ENCODE results near the gene PPP3R1.

The PPP3R1 gene

GRCh38 chr2:68252400-68253218 is at the start of gene PPP3R1:
Gene PPP3R1, minus strand, starts transcription at chr2:68252532. Its CDS starts 405 bp downstream, at chr2:68252127.
- peak; percentile 90 for DNase-seq

GRCh38 chr2:68295516-68295915 is 43.2 kb upstream of the PPP3R1 start:
- no peak for DNase-seq

- DNase-seq: no peak
These were observed 42.6 kb upstream of the PPP3R1 start for GRCh38 chr2:68294913-68295312.

- DNase-seq: no peak
These were observed 41.9 kb upstream of the PPP3R1 start for GRCh38 chr2:68294187-68294586.

- no peak for DNase-seq
These were observed 41.4 kb upstream of the PPP3R1 start for GRCh38 chr2:68293755-68294154.

GRCh38 chr2:68293024-68293423 is 40.7 kb upstream of the PPP3R1 start:
- no peak for DNase-seq

GRCh38 chr2:68292108-68292710 is 39.9 kb upstream of the PPP3R1 start:
- no peak for DNase-seq

- no peak for DNase-seq
These were observed 39.0 kb upstream of the PPP3R1 start for GRCh38 chr2:68291314-68291713.

- no peak for DNase-seq
These were observed 38.6 kb upstream of the PPP3R1 start for GRCh38 chr2:68290901-68291300.

GRCh38 chr2:68287580-68288441 is 35.5 kb upstream of the PPP3R1 start:
- no peak for DNase-seq

- no peak for DNase-seq
These were observed 32.6 kb upstream of the PPP3R1 start for GRCh38 chr2:68284896-68285295.

- DNase-seq: no peak
These were observed 31.1 kb upstream of the PPP3R1 start for GRCh38 chr2:68283419-68283812.

GRCh38 chr2:68282811-68283418 is 30.6 kb upstream of the PPP3R1 start:
- DNase-seq: peak; percentile 48

GRCh38 chr2:68280796-68281195 is 28.5 kb upstream of the PPP3R1 start:
- DNase-seq: no peak

GRCh38 chr2:68280348-68280747 is 28.0 kb upstream of the PPP3R1 start:
- DNase-seq: no peak

GRCh38 chr2:68279691-68280090 is 27.4 kb upstream of the PPP3R1 start:
- DNase-seq: peak; percentile 20

- no peak for DNase-seq
These were observed 25.8 kb upstream of the PPP3R1 start for GRCh38 chr2:68278169-68278568.

GRCh38 chr2:68274022-68274421 is 21.7 kb upstream of the PPP3R1 start:
- no peak for DNase-seq

- DNase-seq: no peak
These were observed 20.1 kb upstream of the PPP3R1 start for GRCh38 chr2:68272246-68272994.

GRCh38 chr2:68266655-68267054 is 14.3 kb upstream of the PPP3R1 start:
- no peak for DNase-seq

GRCh38 chr2:68263632-68264031 is 11.3 kb upstream of the PPP3R1 start:
- DNase-seq: no peak

GRCh38 chr2:68258851-68259250 is 6.5 kb upstream of the PPP3R1 start:
- DNase-seq: no peak
